Fibroblast of the aortic adventitia (primary cell): Measurements from ENCODE around the gene DLG5. TPM values are rescaled to one million over a fixed set of nuclear protein-coding genes. Genes with fewer than 3 reads are reported as not detected.
"Not testable (repeated sequence)": the region's sequence is repeated elsewhere in the genome, so short reads cannot be mapped to it uniquely, and the experiment has no call there.

Source experiments
- DNase-seq: peaks from one replicate; pipeline ENCODE4 v3.0.0-alpha.2; 2010; ENCODE audit warnings: low read depth
- H3K4me3 ChIP-seq: 2 replicates; pipeline ENCODE4 v1.5.1; 2011; ENCODE audit warnings: low read depth, mild to moderate bottlenecking, control low read depth, low read length, moderate library complexity
- total RNA-seq: library from RNA; depleted of rRNA; stranded (reverse); fragments of >200 nt; gene quantifications from 2 replicates; pipeline ENCODE4 v1.2.3, GENCODE V29; 2012; ENCODE audit warnings: low replicate concordance
- TF ChIP-seq, protein P1 (sequence below): IDR thresholded peaks from 2 replicates; pipeline ENCODE4 v1.5.1; 2011; ENCODE audit warnings: mild to moderate bottlenecking, low read length, control low read depth, inconsistent platforms; ENCODE audit not compliant: insufficient read depth

Gene DLG5
- total RNA-seq, 1 donor: 42.7 TPM

- DNase-seq: no peak
- no peak overlapping the region for H3K4me3 ChIP-seq
- TF ChIP-seq, protein P1, sequence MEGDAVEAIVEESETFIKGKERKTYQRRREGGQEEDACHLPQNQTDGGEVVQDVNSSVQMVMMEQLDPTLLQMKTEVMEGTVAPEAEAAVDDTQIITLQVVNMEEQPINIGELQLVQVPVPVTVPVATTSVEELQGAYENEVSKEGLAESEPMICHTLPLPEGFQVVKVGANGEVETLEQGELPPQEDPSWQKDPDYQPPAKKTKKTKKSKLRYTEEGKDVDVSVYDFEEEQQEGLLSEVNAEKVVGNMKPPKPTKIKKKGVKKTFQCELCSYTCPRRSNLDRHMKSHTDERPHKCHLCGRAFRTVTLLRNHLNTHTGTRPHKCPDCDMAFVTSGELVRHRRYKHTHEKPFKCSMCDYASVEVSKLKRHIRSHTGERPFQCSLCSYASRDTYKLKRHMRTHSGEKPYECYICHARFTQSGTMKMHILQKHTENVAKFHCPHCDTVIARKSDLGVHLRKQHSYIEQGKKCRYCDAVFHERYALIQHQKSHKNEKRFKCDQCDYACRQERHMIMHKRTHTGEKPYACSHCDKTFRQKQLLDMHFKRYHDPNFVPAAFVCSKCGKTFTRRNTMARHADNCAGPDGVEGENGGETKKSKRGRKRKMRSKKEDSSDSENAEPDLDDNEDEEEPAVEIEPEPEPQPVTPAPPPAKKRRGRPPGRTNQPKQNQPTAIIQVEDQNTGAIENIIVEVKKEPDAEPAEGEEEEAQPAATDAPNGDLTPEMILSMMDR: no peak
Observed at GRCh38 chr10:77782328-77783061, 144.1 kb downstream of the DLG5 start.

DNA sequence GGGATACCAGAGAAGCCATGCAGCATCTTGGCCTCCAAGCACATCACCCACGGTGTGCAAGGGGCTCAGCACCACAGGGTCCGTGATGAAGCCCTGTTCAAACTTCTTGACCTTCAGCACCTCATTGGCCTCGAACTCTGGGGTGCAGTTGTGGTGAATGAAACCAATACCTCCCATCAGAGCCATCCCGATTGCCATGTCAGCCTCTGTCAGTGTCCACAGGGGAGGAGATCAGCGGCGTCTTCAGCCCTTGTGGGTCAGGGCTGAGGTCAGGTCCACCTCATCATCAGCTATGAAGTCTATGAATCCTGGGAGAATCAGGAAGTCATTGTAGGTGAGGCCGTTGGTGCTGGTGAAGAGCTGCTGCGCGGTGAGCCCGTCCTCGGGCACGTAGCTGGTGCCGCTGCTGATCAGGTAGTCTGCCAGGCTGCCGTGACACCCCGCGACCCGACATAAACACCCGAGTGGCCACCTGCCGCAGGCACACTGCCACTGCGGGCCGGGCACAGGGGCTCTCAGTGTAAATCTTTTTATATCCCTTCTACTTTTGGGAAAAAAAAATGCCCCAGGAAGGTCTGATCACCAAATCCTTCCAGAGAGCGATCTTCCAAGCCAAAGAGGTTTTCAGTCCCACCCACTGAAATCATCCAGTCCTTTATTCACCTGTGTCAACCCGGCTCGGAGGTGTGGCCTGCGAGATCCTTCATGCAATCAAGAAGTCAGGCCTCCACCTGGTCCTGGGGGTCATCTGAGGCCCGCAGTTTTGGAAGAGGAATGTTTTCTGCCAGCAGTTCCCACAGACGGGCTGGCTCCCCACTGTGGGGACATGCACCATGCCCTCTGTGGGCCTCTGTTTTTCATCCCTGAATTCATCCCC is 144.9 kb downstream of the DLG5 start:
- DNase-seq: no peak
- TF ChIP-seq, protein P1: no peak
- H3K4me3 ChIP-seq: no peak overlapping the region

DNA sequence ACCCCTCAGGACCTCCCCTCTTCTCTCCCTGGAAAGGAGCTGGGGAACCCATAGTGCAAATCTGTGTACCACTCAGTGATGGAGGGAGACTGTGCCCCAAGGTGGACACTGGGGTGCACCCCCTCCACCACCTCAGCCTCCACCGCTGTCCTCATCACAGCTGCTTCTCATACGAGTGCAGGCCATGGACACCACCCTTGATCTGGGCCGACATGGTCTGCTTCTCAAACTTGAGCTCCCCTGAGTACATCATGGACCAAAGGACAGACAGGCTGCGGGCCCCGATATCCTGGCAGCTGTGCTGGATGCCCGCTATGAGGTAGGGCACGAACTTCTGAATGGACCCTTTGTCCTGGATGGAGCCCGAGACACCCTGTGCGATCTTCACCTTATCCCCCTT is 146.4 kb downstream of the DLG5 start:
- TF ChIP-seq, protein P1: no peak
- H3K4me3 ChIP-seq: no peak overlapping the region
- no peak for DNase-seq

GRCh38 chr10:77776487-77776886 is 150.1 kb downstream of the DLG5 start:
- TF ChIP-seq, protein P1: no peak
- H3K4me3 ChIP-seq: no peak overlapping the region
- no peak for DNase-seq

DNA sequence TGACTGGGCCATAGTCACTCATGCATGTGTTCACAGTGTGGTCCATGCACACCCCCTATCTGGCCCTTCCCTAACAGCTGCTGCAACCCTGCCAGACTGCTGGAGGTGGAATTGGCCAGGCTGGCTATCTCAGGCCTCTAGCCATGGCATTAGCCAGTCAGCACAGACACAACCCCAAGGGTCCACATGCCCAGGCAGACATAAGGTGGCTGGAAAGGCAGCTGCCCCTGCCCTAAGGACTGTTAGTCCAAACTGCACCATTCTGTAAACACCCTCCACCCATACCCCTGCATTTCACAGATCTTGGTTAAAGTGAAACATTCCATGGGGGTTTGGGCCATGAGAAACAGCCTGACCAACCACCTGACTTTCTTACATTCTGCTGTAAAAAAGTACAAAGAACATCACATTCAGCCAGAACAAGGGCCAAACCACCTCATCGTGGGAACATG is 151.6 kb downstream of the DLG5 start:
- DNase-seq: peak; percentile 13
- TF ChIP-seq, protein P1: no peak

DNA sequence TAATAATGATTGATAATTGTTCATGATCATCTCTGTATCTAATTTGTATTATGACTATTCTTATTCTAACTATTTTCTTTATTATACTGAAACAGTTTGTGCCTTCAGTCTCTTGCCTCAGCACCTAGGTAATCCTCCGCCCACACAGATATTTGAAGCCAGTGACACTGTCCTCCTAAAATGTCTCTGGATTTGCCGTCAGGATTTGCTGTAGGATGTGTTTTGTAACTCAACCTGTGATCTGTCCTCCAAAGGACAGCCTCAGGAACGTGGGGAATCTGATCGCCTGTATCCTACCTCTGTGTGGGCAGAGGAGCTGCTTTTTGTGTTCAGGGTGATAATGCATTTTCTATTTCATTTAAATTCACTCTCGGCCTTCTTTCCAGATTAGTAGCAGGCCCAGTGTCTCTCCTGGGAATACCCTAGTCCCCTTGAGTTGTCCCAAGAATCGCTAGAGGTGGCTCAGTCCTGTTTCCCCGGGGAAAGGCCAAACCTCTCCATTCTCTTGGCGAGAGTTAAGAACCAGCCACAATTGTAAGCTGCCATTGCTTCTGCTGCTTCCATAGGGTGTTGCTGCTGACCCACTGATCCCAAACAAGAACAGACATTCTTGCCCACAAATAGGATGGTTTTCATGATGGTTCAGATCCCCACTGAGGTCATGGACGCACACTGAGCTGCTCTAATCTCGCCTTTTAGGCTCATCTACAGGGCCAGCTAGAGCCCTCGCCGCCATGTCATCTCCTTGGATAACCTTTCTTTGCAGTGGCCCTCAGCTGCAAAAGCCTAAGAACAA is 152.7 kb downstream of the DLG5 start:
- no peak overlapping the region for H3K4me3 ChIP-seq
- TF ChIP-seq, protein P1: no peak
- no peak for DNase-seq

More for the DNA sequence above, 151.6 kb downstream of the DLG5 start:
- no peak overlapping the region for H3K4me3 ChIP-seq

- not testable (repeated sequence) for H3K4me3 ChIP-seq, DNase-seq
Observed at GRCh38 chr10:77772852-77773600, 153.5 kb downstream of the DLG5 start.
